ENCODE results near the gene VSTM2L. TPM values are rescaled to one million over a fixed set of nuclear protein-coding genes. Genes with fewer than 3 reads are reported as not detected.

Gene VSTM2L
- total and polyA plus RNA-seq, 8 donors: 1.1 to 10.1 (median 2.8) TPM

GRCh38 chr20:37890643-37891042, 12.3 kb upstream of the VSTM2L start:
- FAIRE-seq: no peak
- Histone ChIP-seq H3K4me1 (no peaks in the 10 kb centered on the region), H3K4me3 (no peak overlapping the region), H3K27ac (no peak overlapping the region), H3K9me3 (no peaks in the 10 kb centered on the region), H3K27me3 (no peaks in the 10 kb centered on the region), H3K36me3 (no peaks in the 10 kb centered on the region)
- no peak for ATAC-seq
- 68 to 74% methylated on average over 13 of the region's 13 CpGs for WGBS, 2 donors
- TF ChIP-seq, protein P1, sequence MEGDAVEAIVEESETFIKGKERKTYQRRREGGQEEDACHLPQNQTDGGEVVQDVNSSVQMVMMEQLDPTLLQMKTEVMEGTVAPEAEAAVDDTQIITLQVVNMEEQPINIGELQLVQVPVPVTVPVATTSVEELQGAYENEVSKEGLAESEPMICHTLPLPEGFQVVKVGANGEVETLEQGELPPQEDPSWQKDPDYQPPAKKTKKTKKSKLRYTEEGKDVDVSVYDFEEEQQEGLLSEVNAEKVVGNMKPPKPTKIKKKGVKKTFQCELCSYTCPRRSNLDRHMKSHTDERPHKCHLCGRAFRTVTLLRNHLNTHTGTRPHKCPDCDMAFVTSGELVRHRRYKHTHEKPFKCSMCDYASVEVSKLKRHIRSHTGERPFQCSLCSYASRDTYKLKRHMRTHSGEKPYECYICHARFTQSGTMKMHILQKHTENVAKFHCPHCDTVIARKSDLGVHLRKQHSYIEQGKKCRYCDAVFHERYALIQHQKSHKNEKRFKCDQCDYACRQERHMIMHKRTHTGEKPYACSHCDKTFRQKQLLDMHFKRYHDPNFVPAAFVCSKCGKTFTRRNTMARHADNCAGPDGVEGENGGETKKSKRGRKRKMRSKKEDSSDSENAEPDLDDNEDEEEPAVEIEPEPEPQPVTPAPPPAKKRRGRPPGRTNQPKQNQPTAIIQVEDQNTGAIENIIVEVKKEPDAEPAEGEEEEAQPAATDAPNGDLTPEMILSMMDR (IDR thresholded peaks at IDR 0.05): no peak
- no peak for DNase-seq
- intact Hi-C loops (cut with DNase I): no loop called here

DNA sequence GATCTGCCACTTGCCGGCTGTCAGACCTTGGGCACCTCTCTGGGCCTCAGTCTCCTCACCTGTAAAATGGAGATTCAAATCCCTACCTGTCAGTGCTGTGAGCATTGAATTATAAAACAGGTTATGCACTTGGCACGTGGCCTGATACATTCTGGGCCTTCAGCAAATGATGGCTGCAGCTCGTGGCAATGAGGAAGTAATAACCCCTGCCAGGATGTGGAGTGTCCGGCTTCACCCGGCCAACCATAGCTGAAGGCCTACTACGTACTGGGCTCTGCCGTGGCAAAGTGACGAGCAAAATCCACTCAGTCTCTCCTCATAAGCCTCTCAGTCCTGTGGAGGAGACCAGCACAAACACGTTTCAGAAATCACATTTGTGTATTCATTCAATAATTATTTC, 10.9 kb upstream of the VSTM2L start:
- intact Hi-C loops (cut with DNase I): no loop called here
- DNase-seq (peak in 1 of 6 donors; percentile 23), FAIRE-seq (no peak), ATAC-seq (peak in 3 of 4 donors; percentile 22 to 35 (median 29))
- Histone ChIP-seq H3K36me3 (no peaks in the 10 kb centered on the region), H3K27ac (no peak overlapping the region), H3K9me3 (no peaks in the 10 kb centered on the region), H3K4me3 (no peak overlapping the region), H3K4me1 (no peaks in the 10 kb centered on the region), H3K27me3 (no peaks in the 10 kb centered on the region)
- TF ChIP-seq, protein P1 (IDR thresholded peaks at IDR 0.05): no peak
- 52 to 58% methylated on average over 9 of the region's 9 CpGs for WGBS, 2 donors

- whole genome bisulfite sequencing, 2 donors: 72 to 84% methylated on average over 5 of the region's 5 CpGs
- no peak overlapping the region for H3K27ac ChIP-seq
- H3K9me3 ChIP-seq: no peaks in the 10 kb centered on the region
- no peaks in the 10 kb centered on the region for H3K4me1 ChIP-seq
- TF ChIP-seq, protein P1 (IDR thresholded peaks at IDR 0.05): no peak
- no peak for DNase-seq
- H3K27me3 ChIP-seq: no peaks in the 10 kb centered on the region
- no peak overlapping the region for H3K4me3 ChIP-seq
- FAIRE-seq: no peak
- intact Hi-C loops (cut with DNase I): no loop called here
- ATAC-seq: no peak
- no peaks in the 10 kb centered on the region for H3K36me3 ChIP-seq
Measured at GRCh38 chr20:37893566-37894241, 9.2 kb upstream of the VSTM2L start.

DNA sequence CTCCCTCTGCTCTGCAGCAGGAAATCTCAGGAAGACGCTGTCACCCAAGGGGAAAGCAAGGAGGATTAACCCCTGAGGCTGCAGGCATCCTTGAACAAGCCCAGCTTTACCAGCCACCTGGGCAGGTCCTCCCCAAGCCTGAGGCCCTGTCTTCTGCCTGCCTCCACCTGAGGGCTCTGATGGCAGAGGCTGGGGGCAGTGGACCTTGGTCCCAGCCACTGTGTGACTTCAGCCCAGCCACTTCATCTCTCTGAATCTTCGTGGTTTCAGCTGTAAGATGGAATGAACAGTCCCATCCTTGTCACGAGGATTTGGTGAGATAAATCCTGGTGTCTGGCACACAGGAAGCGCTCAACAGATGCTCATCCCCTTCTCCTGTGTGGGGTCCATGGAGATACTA, 8.5 kb upstream of the VSTM2L start:
- Histone ChIP-seq H3K27me3 (no peaks in the 10 kb centered on the region), H3K9me3 (no peaks in the 10 kb centered on the region), H3K4me1 (no peaks in the 10 kb centered on the region), H3K27ac (no peak overlapping the region), H3K36me3 (no peaks in the 10 kb centered on the region), H3K4me3 (no peak overlapping the region)
- intact Hi-C loops (cut with DNase I): no loop called here
- no peak for FAIRE-seq
- ATAC-seq: no peak
- TF ChIP-seq, protein P1 (IDR thresholded peaks at IDR 0.05): no peak
- WGBS, 2 donors: 83 to 85% methylated on average over 4 of the region's 4 CpGs
- peak in 1 of 6 donors; percentile 13 for DNase-seq

DNA sequence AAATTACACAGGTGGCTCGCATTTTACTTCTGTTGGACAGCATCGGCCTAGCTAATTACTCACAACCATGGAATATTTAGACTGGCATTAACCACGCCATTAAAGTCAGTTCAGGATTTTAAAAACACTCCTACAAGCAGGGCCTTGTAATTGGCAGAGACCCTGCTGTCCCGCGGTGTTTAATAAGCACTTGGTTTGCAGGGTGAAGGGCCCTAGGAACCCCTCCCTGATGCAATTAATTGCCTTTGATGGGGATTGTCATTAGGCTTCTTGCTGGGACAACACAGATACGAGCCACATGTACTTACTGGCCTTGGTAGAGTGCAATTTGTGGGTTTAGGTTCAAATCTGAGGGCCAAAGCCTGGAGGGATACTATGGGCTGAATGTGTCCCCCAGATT, 7.8 kb upstream of the VSTM2L start:
- 89 to 90% methylated on average over 6 of the region's 6 CpGs for WGBS, 2 donors
- H3K4me3 ChIP-seq: no peak overlapping the region
- no peaks in the 10 kb centered on the region for H3K27me3 ChIP-seq
- DNase-seq (no peak), ATAC-seq (no peak), FAIRE-seq (no peak)
- H3K36me3 ChIP-seq: no peaks in the 10 kb centered on the region
- intact Hi-C loops (cut with DNase I): no loop called here
- H3K9me3 ChIP-seq: no peaks in the 10 kb centered on the region
- H3K4me1 ChIP-seq: no peaks in the 10 kb centered on the region
- no peak overlapping the region for H3K27ac ChIP-seq
- TF ChIP-seq, protein P1 (IDR thresholded peaks at IDR 0.05): no peak
